ENCODE measurements around the gene OSBPL1A. TPM values are rescaled to one million over a fixed set of nuclear protein-coding genes. Genes with fewer than 3 reads are reported as not detected.

The OSBPL1A gene
- polyA plus RNA-seq, 2 of the 4 experiments (the other 2 are of a cell fraction): 10.5 to 22.1 TPM

DNA sequence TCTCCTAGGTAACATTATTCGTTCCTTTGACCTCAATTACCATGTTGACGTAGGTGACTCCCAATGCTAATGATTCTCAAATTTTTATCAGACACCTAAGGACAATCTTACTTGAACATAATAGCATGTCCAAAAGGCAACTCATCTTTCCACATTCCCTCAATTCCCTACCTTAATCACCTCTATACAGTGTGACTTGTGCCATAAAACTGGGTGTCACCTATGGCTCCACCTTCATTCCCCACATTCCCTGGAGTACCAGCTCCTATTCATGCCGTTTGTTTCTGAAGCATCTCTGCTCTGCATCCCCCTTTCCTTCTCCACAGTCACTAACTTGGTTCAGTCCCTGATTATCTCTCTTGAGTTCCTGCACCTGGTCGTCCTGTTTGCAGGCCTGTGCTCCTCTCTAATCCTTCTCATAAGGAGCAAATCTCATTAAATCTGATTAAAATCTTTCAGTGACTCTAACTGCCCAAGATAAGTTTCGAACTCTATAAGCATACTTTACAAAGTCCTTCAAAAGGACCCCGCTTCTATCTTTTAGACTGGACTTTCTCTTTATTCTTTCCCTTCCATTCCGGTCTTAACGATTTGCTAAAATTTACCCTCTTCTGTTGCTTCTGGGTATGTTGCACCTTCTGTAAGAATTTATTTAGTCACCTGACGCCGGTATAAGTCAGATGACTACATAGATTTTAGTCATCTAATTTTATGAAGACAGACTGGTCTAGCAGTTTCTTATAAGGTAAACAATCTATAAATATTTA, 128.7 kb downstream of the OSBPL1A start:
- FAIRE-seq: no peak
- 86% methylated on average over 10 of the region's 10 CpGs for WGBS (ENCODE audit: missing lambda C conversion rate)
- no peak for DNase-seq (ENCODE audit: low read depth in 1 of 2, low spot score in 1 of 2)
- POLR2A ChIA-PET: interaction anchor here (3.2 kb wide), 1 partner anchor 130 kb away, joined by 28 read pairs; the partner anchor contains the start of gene CABYR
- TF ChIP-seq EP300 (IDR thresholded peaks at IDR 0.05) (no peak), ELK1 (IDR thresholded peaks at IDR 0.05; ENCODE audit: low read depth, low read length) (no peak), MAFK (IDR thresholded peaks at IDR 0.05; ENCODE audit: partially characterized antibody) (no peak)
- H3K4me3 ChIP-seq: no peak overlapping the region
- H3K27ac ChIP-seq: no peak overlapping the region
- no peaks in the 10 kb centered on the region for H3K9me3 ChIP-seq
- ATAC-seq: no peak
- H3K4me1 ChIP-seq: peaks cover 19% of the 10 kb centered on the region; the same call in 2 of the 3 replicates
- no peak overlapping the region for H3K4me2 ChIP-seq
- CTCF ChIA-PET: no interaction called here

GRCh38 chr18:24267878-24268277, 129.7 kb downstream of the OSBPL1A start:
- Histone ChIP-seq H3K4me3 (no peak overlapping the region), H3K4me2 (no peak overlapping the region), H3K27ac (no peak overlapping the region), H3K4me1 (peaks cover 15% of the 10 kb centered on the region; the same call in 2 of the 3 replicates), H3K9me3 (no peaks in the 10 kb centered on the region)
- FAIRE-seq (no peak), DNase-seq (ENCODE audit: low read depth in 1 of 2, low spot score in 1 of 2) (no peak), ATAC-seq (no peak)
- POLR2A ChIA-PET: interaction anchor here (0.7 kb wide), 1 partner anchor 107 kb away, joined by 5 read pairs; no protein-coding TSS in a partner anchor
- WGBS (ENCODE audit: missing lambda C conversion rate): 83% methylated on average over 1 of the region's 1 CpG
- CTCF ChIA-PET: no interaction called here
- TF ChIP-seq FOSL2 (IDR thresholded peaks at IDR 0.05) (no peak), FOSL2 (CRISPR knock-in tag; IDR thresholded peaks at IDR 0.05) (no peak)
- TF ChIP-seq, protein P1, sequence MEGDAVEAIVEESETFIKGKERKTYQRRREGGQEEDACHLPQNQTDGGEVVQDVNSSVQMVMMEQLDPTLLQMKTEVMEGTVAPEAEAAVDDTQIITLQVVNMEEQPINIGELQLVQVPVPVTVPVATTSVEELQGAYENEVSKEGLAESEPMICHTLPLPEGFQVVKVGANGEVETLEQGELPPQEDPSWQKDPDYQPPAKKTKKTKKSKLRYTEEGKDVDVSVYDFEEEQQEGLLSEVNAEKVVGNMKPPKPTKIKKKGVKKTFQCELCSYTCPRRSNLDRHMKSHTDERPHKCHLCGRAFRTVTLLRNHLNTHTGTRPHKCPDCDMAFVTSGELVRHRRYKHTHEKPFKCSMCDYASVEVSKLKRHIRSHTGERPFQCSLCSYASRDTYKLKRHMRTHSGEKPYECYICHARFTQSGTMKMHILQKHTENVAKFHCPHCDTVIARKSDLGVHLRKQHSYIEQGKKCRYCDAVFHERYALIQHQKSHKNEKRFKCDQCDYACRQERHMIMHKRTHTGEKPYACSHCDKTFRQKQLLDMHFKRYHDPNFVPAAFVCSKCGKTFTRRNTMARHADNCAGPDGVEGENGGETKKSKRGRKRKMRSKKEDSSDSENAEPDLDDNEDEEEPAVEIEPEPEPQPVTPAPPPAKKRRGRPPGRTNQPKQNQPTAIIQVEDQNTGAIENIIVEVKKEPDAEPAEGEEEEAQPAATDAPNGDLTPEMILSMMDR (IDR thresholded peaks at IDR 0.05): no peak

- WGBS (ENCODE audit: missing lambda C conversion rate): 86% methylated on average over 1 of the region's 1 CpG
These were observed 131.5 kb downstream of the OSBPL1A start for GRCh38 chr18:24266131-24266530.

More at GRCh38 chr18:24266131-24266530, 131.5 kb downstream of the OSBPL1A start:
- TF ChIP-seq FOSB (CRISPR knock-in tag; IDR thresholded peaks at IDR 0.05): no peak
- no peak for TF ChIP-seq MYC (IDR thresholded peaks at IDR 0.05; ENCODE audit: borderline replicate concordance, low read length)
- no peak for TF ChIP-seq USF2 (IDR thresholded peaks at IDR 0.05)
- no peak for TF ChIP-seq RARB (CRISPR knock-in tag; IDR thresholded peaks at IDR 0.05)
- no peak for TF ChIP-seq ZSCAN20 (CRISPR knock-in tag; IDR thresholded peaks at IDR 0.05)
- TF ChIP-seq ESRRA (IDR thresholded peaks at IDR 0.05; ENCODE audit: borderline replicate concordance, low read length): no peak
- TF ChIP-seq HOXB5 (CRISPR knock-in tag; IDR thresholded peaks at IDR 0.05): no peak
- TF ChIP-seq HDAC2 (IDR thresholded peaks at IDR 0.05): no peak
- TF ChIP-seq JUNB (IDR thresholded peaks at IDR 0.05): no peak
- TF ChIP-seq CBX2 (IDR thresholded peaks at IDR 0.05; ENCODE audit: borderline replicate concordance, low read depth): no peak
- TF ChIP-seq EP300 (IDR thresholded peaks at IDR 0.05): no peak
- no peak for TF ChIP-seq NR3C1 (IDR thresholded peaks at IDR 0.05)
- TF ChIP-seq ATOH8 (CRISPR knock-in tag; IDR thresholded peaks at IDR 0.05; ENCODE audit: low read depth): no peak
- no peak for TF ChIP-seq NFE2L2 (conservative IDR thresholded peaks at IDR 0.05; ENCODE audit: low read length)
- TF ChIP-seq MAZ (IDR thresholded peaks at IDR 0.05; ENCODE audit: borderline replicate concordance, low read depth, low read length): no peak
- TF ChIP-seq ZNF302 (CRISPR knock-in tag; IDR thresholded peaks at IDR 0.05): no peak
- Histone ChIP-seq H3K9me3 (no peaks in the 10 kb centered on the region), H3K27ac (no peak overlapping the region), H3K4me2 (no peak overlapping the region), H3K4me1 (peaks cover 9% of the 10 kb centered on the region; the same call in 2 of the 3 replicates), H3K4me3 (no peak overlapping the region)
- FAIRE-seq: no peak
- ChIA-PET CTCF (no interaction called here), POLR2A (no interaction called here)
- ATAC-seq: no peak
- no peak for DNase-seq (ENCODE audit: low read depth in 1 of 2, low spot score in 1 of 2)
